GM23338 (cell line): ENCODE measurements around the gene PRSS23. TPM values are rescaled to one million over a fixed set of nuclear protein-coding genes. Genes with fewer than 3 reads are reported as not detected.

Experiments
- ATAC-seq: fragments of 200-7000 bp; cut with Tn5 transposase; 3 replicates; pipeline ENCODE4 v1.9.1; 2020
- DNase-seq: peaks from one replicate; pipeline ENCODE4 v3.0.0-alpha.2; 2015; ENCODE audit warnings: low spot score
- H2AFZ ChIP-seq: fragments of 200-600 bp; sonication (generic); 2 replicates; pipeline ENCODE4 v1.8.0; 2016; ENCODE audit warnings: antibody characterized with exemption, mild to moderate bottlenecking, moderate library complexity
- H3F3A ChIP-seq: fragments of 200-600 bp; sonication (generic); replicated peaks from 2 replicates; pipeline ENCODE4 v1.8.0; 2017; ENCODE audit warnings: antibody characterized with exemption, mixed run types, low read depth
- H3K27ac ChIP-seq: fragments of 200-600 bp; sonication (generic); 2 replicates; pipeline ENCODE4 v1.6.1; 2016; ENCODE audit warnings: low read depth
- H3K27me3 ChIP-seq: fragments of 200-600 bp; sonication (generic); 2 replicates; pipeline ENCODE4 v1.8.0; 2016; ENCODE audit warnings: mild to moderate bottlenecking, mixed run types, moderate library complexity; ENCODE audit not compliant: insufficient read depth
- H3K36me3 ChIP-seq: fragments of 200-600 bp; sonication (generic); 2 replicates; pipeline ENCODE4 v1.8.0; 2016; ENCODE audit warnings: mild to moderate bottlenecking; ENCODE audit not compliant: insufficient read depth
- H3K4me1 ChIP-seq: fragments of 200-600 bp; sonication (generic); 2 replicates; pipeline ENCODE4 v1.8.0; 2016; ENCODE audit warnings: mild to moderate bottlenecking, moderate library complexity; ENCODE audit not compliant: insufficient read depth
- H3K4me2 ChIP-seq: fragments of 200-600 bp; sonication (generic); 2 replicates; pipeline ENCODE4 v1.7.1; 2017; ENCODE audit warnings: mixed run types
- H3K4me3 ChIP-seq: fragments of 200-600 bp; sonication (generic); 2 replicates; pipeline ENCODE4 v1.6.1; 2016; ENCODE audit warnings: mixed run types
- H3K79me2 ChIP-seq: fragments of 200-600 bp; sonication (generic); replicated peaks from 2 replicates; pipeline ENCODE4 v1.8.0; 2017; ENCODE audit warnings: mild to moderate bottlenecking; ENCODE audit not compliant: insufficient read depth
- H3K9me2 ChIP-seq: fragments of 200-600 bp; sonication (generic); 2 replicates; pipeline ENCODE4 v1.8.0; 2017; ENCODE audit not compliant: insufficient read depth
- H4K20me1 ChIP-seq: fragments of 200-600 bp; sonication (generic); replicated peaks from 2 replicates; pipeline ENCODE4 v1.8.0; 2017; ENCODE audit warnings: mild to moderate bottlenecking; ENCODE audit not compliant: insufficient read depth
- H3K27ac Mint-ChIP-seq: 2 replicates; pipeline ENCODE4 v1.8.0; 2020; ENCODE audit warnings: inconsistent platforms, mild to moderate bottlenecking, moderate library complexity, mixed read lengths
- H3K27me3 Mint-ChIP-seq: 3 replicates; pipeline ENCODE4 v1.8.0; 2022; ENCODE audit warnings: low read depth, mild to moderate bottlenecking, moderate library complexity, mixed read lengths, inconsistent platforms; ENCODE audit not compliant: insufficient read depth, poor library complexity
- H3K36me3 Mint-ChIP-seq: 3 replicates; pipeline ENCODE4 v1.8.0; 2021; ENCODE audit warnings: low read depth, mild to moderate bottlenecking, inconsistent platforms, moderate library complexity, mixed read lengths
- H3K4me1 Mint-ChIP-seq: 3 replicates; pipeline ENCODE4 v1.8.0; 2020; ENCODE audit warnings: mild to moderate bottlenecking, inconsistent platforms, mixed read lengths
- H3K4me3 Mint-ChIP-seq: 3 replicates; pipeline ENCODE4 v1.8.0; 2021; ENCODE audit warnings: moderate library complexity, mild to moderate bottlenecking, inconsistent platforms, mixed read lengths
- H3K9me3 Mint-ChIP-seq: 3 replicates; pipeline ENCODE4 v1.8.0; 2020; ENCODE audit warnings: moderate library complexity, mild to moderate bottlenecking, inconsistent platforms, mixed read lengths
- EZH2 ChIP-seq: fragments of 200-600 bp; sonication (generic); IDR thresholded peaks from one replicate; pipeline ENCODE4 v1.8.0; 2017; ENCODE audit warnings: antibody characterized with exemption, mild to moderate bottlenecking, low read depth; ENCODE audit not compliant: unreplicated experiment
- JUNB ChIP-seq: IDR thresholded peaks from one replicate; pipeline ENCODE4 v1.6.1; 2016; ENCODE audit warnings: antibody characterized with exemption; ENCODE audit not compliant: unreplicated experiment
- NANOG ChIP-seq: IDR thresholded peaks from 2 replicates; pipeline ENCODE4 v1.6.1; 2016; ENCODE audit warnings: antibody characterized with exemption, borderline replicate concordance
- POLR2AphosphoS5 ChIP-seq: IDR thresholded peaks from 2 replicates; pipeline ENCODE4 v1.6.1; 2016; ENCODE audit warnings: antibody characterized with exemption, low read depth
- ZNF114 ChIP-seq: fragments of 250-450 bp; sonication (Bioruptor Pico); IDR thresholded peaks from 2 replicates; pipeline ENCODE4 v1.5.0; 2020; ENCODE audit warnings: mild to moderate bottlenecking, moderate library complexity
- polyA plus RNA-seq: library from polyadenylated mRNA; unstranded; fragments of >200 nt; fragmentation: Nextera tagmentation; extraction: Ambion mirVana; gene quantifications from 2 replicates; pipeline ENCODE4 v1.2.1, GENCODE V29; 2016
- total RNA-seq: library from RNA; depleted of rRNA; stranded (reverse); fragments of >200 nt; shearing (Covaris generic); gene quantifications from 2 replicates; pipeline ENCODE4 v1.2.3, GENCODE V29; 2014
- TF ChIP-seq, protein P1 (sequence below): IDR thresholded peaks from 2 replicates; pipeline ENCODE4 v1.6.1; 2016; ENCODE audit warnings: antibody characterized with exemption
- TF ChIP-seq, protein P2 (sequence below): IDR thresholded peaks from one replicate; pipeline ENCODE4 v1.6.1; 2018; ENCODE audit warnings: antibody characterized with exemption; ENCODE audit not compliant: unreplicated experiment
- TF ChIP-seq, protein P3 (sequence below), 2 experiments: fragments of 200-600 bp in 1 of 2; sonication (generic) in 1 of 2; conservative IDR thresholded peaks; 2 replicates each; pipeline versions ENCODE4 v1.5.1 to v1.6.1; 2016 to 2017; ENCODE audit warnings: antibody characterized with exemption in 2 of 2, low read depth in 2 of 2, mild to moderate bottlenecking in 2 of 2, moderate library complexity in 1 of 2
- TF ChIP-seq, protein P4 (sequence below): fragments of 250-450 bp; sonication (Bioruptor Pico); IDR thresholded peaks from 2 replicates; pipeline ENCODE4 v1.5.0; 2020; ENCODE audit warnings: mild to moderate bottlenecking, moderate library complexity

PRSS23 gene
- total and polyA plus RNA-seq, 2 experiments from 2014 or later = 3.9 to 4.7 TPM

DNA sequence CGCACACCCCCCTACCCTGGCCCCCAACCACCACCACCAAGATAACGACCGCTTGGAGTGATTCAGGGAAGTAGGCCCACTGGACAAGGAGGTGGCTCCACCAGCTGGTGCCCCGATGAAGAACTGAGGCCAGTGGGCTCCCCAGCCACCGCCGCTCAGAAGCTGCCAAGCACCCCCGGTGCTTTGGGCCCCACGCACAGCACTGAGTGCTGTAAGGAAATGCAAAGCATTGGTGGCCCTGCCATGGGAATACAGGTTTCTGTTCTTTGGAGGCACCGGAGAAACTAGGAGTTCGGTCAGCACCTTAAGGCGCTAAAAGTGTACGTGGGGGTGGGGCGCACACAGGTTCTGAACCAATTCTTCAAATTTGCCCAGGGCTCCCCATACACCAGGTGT is 664 bp upstream of the PRSS23 start:
- no peaks in the 10 kb centered on the region for H3K79me2 ChIP-seq
- Mint-ChIP-seq H3K36me3 (no peaks in the 10 kb centered on the region), H3K9me3 (no peaks in the 10 kb centered on the region), H3K4me3 (peak overlapping the region; percentile 72), H3K4me1 (peaks cover 17% of the 10 kb centered on the region), H3K27ac (no peak overlapping the region), H3K27me3 (peaks cover 13% of the 10 kb centered on the region)
- peaks cover 47% of the 10 kb centered on the region for H3K27me3 ChIP-seq
- ATAC-seq (peak; percentile 41), DNase-seq (peak; percentile 41)
- TF ChIP-seq, protein P1, sequence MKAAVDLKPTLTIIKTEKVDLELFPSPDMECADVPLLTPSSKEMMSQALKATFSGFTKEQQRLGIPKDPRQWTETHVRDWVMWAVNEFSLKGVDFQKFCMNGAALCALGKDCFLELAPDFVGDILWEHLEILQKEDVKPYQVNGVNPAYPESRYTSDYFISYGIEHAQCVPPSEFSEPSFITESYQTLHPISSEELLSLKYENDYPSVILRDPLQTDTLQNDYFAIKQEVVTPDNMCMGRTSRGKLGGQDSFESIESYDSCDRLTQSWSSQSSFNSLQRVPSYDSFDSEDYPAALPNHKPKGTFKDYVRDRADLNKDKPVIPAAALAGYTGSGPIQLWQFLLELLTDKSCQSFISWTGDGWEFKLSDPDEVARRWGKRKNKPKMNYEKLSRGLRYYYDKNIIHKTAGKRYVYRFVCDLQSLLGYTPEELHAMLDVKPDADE = no peak
- no peak for TF ChIP-seq NANOG
- no peak for TF ChIP-seq POLR2AphosphoS5
- TF ChIP-seq JUNB = no peak
- peak; percentile 56 for TF ChIP-seq EZH2
- TF ChIP-seq, protein P2, sequence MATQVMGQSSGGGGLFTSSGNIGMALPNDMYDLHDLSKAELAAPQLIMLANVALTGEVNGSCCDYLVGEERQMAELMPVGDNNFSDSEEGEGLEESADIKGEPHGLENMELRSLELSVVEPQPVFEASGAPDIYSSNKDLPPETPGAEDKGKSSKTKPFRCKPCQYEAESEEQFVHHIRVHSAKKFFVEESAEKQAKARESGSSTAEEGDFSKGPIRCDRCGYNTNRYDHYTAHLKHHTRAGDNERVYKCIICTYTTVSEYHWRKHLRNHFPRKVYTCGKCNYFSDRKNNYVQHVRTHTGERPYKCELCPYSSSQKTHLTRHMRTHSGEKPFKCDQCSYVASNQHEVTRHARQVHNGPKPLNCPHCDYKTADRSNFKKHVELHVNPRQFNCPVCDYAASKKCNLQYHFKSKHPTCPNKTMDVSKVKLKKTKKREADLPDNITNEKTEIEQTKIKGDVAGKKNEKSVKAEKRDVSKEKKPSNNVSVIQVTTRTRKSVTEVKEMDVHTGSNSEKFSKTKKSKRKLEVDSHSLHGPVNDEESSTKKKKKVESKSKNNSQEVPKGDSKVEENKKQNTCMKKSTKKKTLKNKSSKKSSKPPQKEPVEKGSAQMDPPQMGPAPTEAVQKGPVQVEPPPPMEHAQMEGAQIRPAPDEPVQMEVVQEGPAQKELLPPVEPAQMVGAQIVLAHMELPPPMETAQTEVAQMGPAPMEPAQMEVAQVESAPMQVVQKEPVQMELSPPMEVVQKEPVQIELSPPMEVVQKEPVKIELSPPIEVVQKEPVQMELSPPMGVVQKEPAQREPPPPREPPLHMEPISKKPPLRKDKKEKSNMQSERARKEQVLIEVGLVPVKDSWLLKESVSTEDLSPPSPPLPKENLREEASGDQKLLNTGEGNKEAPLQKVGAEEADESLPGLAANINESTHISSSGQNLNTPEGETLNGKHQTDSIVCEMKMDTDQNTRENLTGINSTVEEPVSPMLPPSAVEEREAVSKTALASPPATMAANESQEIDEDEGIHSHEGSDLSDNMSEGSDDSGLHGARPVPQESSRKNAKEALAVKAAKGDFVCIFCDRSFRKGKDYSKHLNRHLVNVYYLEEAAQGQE = no peak
- TF ChIP-seq, protein P3, sequence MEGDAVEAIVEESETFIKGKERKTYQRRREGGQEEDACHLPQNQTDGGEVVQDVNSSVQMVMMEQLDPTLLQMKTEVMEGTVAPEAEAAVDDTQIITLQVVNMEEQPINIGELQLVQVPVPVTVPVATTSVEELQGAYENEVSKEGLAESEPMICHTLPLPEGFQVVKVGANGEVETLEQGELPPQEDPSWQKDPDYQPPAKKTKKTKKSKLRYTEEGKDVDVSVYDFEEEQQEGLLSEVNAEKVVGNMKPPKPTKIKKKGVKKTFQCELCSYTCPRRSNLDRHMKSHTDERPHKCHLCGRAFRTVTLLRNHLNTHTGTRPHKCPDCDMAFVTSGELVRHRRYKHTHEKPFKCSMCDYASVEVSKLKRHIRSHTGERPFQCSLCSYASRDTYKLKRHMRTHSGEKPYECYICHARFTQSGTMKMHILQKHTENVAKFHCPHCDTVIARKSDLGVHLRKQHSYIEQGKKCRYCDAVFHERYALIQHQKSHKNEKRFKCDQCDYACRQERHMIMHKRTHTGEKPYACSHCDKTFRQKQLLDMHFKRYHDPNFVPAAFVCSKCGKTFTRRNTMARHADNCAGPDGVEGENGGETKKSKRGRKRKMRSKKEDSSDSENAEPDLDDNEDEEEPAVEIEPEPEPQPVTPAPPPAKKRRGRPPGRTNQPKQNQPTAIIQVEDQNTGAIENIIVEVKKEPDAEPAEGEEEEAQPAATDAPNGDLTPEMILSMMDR (conservative IDR thresholded peaks at IDR 0.05; ENCODE audit: low read depth in 2 of 2) = peak; percentile 22 to 59; a peak in 3 of 4 replicates
- no peak for TF ChIP-seq ZNF114 (CRISPR knock-in tag)
- TF ChIP-seq, protein P4, sequence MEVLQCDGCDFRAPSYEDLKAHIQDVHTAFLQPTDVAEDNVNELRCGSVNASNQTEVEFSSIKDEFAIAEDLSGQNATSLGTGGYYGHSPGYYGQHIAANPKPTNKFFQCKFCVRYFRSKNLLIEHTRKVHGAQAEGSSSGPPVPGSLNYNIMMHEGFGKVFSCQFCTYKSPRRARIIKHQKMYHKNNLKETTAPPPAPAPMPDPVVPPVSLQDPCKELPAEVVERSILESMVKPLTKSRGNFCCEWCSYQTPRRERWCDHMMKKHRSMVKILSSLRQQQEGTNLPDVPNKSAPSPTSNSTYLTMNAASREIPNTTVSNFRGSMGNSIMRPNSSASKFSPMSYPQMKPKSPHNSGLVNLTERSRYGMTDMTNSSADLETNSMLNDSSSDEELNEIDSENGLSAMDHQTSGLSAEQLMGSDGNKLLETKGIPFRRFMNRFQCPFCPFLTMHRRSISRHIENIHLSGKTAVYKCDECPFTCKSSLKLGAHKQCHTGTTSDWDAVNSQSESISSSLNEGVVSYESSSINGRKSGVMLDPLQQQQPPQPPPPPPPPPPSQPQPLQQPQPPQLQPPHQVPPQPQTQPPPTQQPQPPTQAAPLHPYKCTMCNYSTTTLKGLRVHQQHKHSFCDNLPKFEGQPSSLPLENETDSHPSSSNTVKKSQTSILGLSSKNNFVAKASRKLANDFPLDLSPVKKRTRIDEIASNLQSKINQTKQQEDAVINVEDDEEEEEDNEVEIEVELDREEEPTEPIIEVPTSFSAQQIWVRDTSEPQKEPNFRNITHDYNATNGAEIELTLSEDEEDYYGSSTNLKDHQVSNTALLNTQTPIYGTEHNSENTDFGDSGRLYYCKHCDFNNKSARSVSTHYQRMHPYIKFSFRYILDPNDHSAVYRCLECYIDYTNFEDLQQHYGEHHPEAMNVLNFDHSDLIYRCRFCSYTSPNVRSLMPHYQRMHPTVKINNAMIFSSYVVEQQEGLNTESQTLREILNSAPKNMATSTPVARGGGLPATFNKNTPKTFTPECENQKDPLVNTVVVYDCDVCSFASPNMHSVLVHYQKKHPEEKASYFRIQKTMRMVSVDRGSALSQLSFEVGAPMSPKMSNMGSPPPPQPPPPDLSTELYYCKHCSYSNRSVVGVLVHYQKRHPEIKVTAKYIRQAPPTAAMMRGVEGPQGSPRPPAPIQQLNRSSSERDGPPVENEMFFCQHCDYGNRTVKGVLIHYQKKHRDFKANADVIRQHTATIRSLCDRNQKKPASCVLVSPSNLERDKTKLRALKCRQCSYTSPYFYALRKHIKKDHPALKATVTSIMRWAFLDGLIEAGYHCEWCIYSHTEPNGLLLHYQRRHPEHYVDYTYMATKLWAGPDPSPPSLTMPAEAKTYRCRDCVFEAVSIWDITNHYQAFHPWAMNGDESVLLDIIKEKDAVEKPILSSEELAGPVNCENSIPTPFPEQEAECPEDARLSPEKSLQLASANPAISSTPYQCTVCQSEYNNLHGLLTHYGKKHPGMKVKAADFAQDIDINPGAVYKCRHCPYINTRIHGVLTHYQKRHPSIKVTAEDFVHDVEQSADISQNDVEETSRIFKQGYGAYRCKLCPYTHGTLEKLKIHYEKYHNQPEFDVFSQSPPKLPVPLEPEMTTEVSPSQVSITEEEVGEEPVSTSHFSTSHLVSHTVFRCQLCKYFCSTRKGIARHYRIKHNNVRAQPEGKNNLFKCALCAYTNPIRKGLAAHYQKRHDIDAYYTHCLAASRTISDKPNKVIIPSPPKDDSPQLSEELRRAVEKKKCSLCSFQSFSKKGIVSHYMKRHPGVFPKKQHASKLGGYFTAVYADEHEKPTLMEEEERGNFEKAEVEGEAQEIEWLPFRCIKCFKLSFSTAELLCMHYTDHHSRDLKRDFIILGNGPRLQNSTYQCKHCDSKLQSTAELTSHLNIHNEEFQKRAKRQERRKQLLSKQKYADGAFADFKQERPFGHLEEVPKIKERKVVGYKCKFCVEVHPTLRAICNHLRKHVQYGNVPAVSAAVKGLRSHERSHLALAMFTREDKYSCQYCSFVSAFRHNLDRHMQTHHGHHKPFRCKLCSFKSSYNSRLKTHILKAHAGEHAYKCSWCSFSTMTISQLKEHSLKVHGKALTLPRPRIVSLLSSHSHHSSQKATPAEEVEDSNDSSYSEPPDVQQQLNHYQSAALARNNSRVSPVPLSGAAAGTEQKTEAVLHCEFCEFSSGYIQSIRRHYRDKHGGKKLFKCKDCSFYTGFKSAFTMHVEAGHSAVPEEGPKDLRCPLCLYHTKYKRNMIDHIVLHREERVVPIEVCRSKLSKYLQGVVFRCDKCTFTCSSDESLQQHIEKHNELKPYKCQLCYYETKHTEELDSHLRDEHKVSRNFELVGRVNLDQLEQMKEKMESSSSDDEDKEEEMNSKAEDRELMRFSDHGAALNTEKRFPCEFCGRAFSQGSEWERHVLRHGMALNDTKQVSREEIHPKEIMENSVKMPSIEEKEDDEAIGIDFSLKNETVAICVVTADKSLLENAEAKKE = no peak
- H3K4me1 ChIP-seq = peaks cover 27% of the 10 kb centered on the region
- peak overlapping the region; percentile 97 for H2AFZ ChIP-seq
- H3K36me3 ChIP-seq = no peaks in the 10 kb centered on the region
- peak overlapping the region; percentile 96 for H3K4me2 ChIP-seq
- H3K9me2 ChIP-seq = no peaks in the 10 kb centered on the region
- no peaks in the 10 kb centered on the region for H3F3A ChIP-seq
- peak overlapping the region; percentile 79 for H3K4me3 ChIP-seq
- H3K27ac ChIP-seq = no peak overlapping the region
- no peaks in the 10 kb centered on the region for H4K20me1 ChIP-seq
